ENCODE results near the gene AJM1.
A peak's percentile ranks its signal among the peaks of the same experiment; 100 is the strongest.
"Not testable (repeated sequence)": the region's sequence is repeated elsewhere in the genome, so short reads cannot be mapped to it uniquely, and the experiment has no call there.

AJM1 gene

DNA sequence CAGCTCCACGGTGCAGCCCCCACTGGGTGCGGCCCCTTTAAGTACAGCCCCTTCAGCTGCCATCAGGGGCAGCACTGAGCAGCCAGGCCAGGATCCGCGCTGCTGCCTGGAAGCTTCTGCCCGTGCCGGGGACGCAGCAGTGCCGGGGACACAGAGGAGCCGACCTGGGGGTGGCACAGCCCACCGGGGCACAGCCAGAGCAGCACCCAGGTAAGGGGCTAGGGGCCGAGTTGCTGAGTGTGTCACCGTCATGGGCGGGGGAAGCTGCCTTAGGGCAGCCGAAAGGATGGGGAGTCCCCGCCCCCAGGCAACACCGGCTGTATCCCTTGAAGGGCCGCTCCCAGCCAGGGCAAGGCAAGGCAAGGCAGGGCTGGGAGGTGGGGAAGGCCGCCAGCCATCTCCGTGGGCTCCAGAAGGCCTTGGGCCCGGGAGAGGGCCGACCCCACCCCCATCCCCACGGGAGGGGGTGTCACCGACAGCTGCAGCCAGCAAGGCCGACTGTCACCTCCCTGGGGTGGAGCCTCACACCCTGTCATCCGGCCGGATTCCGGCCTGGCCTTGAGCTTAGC, at the start of gene AJM1:
Gene AJM1 (plus strand): TSS at position 99 of the 569 bp plus-strand sequence. CDS start 1,937 bp downstream, outside the sequence.
- peak; percentile 33 for DNase-seq

DNA sequence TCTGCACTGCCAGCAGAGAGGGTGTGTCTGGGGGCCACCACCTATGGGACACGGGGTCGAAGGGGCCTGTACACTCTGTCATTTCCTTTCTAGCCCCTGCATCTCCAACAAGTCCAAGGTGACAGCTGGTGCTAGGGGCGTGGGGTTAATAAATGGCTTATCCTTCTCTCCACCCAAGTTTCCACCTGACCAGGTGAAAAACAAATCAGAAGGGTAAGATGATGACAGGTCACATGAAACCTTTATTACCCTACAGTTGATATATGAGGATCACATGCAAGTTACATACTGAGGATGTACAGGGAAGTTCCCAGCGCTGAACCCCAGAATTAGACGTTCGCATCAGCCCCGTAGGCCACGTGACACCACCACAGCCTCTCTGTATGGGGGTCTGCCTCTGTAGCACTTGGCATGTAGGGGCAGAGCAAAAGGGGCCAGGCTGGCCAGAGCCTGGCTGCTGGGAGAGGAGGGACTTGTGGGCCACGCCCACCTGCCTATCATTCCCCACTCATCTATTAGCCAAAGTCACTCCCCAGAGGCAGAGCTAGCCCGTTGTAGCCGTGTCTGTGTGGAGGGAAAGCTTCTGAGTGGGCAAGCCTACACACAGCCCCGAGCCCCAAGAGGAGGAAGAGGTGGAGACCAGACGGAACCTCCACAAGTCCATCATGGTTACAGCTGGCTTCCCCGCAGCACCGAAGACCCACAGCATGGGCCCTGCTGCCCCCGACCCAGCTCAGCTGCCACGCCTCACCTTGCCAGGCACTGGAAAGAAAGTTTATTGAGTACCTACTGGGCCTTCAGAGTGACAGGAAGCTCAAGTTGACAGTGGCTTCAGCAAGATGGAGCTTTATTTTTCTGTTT, 49.0 kb upstream of the AJM1 start:
- DNase-seq, result no peak

DNA sequence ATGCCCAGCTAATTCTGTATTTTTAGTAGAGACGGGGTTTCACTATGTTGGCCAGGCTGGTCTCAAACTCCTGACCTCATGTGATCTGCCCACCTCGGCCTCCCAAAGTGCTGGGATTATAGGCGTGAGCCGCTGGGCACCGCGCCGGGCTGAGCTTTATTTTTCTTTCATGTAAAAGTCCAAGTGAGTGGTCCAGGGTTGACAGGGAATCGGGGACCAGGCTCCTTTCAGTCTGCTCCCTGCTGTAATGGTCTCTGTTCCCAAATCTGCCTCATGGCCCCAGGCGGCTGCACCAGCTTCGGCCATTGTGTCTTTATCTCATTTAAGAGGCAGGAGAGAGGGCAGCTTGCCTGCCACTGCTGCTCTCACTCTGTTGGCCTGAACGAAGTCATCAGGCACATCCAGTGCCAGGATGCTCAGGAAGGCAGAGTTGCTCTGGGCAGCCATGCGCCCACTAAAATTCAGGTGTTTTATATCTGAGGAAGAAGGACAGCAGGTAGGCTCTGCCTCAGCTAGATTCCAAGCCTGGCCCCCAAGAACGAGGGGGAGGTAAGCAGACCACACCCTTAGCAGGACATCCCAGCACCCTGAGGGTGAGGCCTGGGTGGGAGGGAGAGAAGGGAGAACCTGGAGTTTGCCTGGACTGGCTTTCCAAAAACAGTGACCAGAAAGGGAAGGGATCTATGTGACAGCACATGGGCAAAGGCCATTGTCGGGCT, 47.8 kb upstream of the AJM1 start:
- DNase-seq, result no peak

DNA sequence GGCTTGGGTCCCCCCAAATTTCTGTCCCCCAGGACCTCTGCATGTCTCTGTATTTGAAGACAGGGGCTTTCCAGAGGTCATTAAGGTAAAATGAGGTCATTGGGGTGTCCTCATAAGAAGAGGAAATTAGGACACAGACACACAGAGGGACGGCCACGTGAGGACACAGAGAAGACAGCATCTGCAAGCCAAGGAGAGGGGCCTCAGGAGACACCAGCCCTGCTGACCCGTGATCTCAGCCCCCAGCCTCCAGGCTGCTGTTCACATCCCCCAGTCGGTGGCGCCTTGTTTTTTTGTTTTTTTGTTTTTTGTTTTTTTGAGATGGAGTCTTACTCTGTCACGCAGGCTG, 47.3 kb upstream of the AJM1 start:
- no peak for DNase-seq

DNA sequence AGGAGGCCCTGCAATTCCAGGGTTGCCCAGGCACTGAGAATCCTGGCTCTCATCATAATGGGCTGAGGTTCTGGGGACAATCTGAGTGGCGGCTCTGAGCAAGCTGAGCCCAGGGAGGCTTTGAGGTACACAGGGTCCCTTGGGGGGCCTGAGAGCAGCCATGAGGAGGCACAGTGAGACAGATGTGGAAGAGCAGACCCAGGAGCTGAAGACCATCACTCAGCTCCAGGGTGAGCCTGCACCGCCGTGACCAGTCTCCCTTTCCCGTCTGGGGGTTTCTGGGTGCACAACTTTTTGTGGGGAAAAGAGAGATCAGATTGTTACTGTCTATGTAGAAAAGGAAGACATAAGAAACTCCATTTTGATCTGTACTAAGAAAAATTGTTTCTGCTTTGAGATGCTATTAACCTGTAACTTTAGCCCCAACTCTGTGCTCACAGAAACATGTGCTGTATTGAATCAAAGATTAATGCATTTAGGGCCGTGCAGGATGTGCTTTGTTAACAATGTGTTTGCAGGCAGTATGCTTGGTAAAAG, 46.0 kb upstream of the AJM1 start, which contains the start of gene CCDC183:
Gene CCDC183 (plus strand): TSS at position 101 of the 537 bp plus-strand sequence. CDS start 60 bp downstream, at position 161.
- DNase-seq, result no peak

DNA sequence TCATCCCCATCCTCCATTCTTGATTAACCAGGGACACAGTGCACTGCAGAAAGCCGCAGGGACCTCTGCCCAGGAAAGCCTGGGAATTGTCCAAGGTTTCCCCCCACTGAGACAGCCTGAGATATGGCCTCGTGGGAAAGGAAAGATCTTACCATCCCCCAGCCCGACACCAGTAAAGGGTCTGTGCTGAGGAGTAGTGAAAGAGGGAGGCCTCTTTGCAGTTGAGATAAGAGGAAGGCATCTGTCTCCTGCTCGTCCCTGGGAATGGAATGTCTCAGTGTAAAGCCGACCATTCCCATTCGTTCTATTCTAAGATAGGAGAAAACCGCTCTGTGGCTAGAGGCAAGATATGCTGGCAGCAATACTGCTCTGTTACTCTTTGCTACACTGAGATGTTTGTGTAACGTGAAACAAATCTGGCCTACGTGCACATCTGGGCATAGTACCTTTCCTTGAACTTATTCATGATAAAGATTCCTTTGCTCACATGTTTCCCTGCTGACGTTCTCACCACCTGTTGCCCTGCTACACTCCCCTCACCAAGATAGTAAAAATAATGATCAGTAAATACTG, 45.4 kb upstream of the AJM1 start:
- not testable (repeated sequence) for DNase-seq

DNA sequence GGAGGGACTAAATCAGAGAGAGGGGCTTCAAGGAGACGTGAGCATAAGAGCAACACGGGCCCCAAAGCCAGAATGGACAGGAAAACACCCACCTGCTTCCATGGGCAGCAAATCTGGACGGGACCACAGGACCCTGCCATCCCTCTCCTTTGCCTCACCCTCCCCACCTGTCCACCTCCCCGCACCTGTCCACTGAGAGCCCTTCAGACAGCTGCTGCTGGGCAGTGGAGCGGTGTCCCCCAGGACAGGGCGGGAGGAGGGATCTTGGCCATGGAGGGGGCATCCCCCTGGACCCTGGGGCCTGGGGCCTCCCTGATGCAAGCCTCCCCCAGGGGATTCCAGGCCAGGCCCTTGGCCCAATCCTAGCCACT, 43.6 kb upstream of the AJM1 start:
- no peak for DNase-seq

DNA sequence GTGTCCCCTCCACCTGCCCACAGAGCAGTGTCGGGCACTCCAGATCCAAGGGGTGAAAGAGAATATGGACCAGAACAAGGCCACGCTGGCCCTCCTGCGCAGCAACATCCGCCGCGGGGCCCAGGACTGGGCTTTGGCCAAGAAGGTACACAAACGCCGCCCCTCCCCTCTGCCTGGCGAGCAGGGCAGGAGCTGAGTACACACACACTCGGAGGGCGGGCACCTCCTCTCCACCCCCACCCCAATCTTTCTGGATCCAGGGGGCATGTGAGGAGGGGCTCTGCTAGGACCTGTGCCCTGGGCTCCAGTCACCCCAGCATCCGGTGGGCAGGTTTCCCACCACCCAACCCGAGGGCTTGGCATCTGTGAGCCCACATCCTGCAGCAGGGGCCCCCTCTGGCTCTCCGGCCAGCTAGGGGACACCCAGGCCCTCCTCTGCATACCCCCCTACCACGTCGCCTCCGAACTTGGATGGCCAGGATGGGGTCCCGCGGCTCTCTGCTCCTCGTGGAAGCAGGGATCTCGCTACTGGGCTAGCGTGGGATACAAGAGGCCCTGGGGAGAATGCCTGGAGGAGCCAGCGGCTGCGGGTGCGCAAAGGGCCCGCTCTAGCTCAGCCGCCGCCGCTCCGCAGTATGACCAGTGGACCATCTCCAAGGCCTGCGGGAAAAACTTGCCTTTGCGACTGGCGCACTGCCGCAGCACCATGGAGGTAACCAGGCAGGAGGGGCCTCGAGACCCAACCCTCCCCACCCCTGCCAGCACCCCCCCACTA, 43.0 kb upstream of the AJM1 start:
- peak; percentile 50 for DNase-seq

DNA sequence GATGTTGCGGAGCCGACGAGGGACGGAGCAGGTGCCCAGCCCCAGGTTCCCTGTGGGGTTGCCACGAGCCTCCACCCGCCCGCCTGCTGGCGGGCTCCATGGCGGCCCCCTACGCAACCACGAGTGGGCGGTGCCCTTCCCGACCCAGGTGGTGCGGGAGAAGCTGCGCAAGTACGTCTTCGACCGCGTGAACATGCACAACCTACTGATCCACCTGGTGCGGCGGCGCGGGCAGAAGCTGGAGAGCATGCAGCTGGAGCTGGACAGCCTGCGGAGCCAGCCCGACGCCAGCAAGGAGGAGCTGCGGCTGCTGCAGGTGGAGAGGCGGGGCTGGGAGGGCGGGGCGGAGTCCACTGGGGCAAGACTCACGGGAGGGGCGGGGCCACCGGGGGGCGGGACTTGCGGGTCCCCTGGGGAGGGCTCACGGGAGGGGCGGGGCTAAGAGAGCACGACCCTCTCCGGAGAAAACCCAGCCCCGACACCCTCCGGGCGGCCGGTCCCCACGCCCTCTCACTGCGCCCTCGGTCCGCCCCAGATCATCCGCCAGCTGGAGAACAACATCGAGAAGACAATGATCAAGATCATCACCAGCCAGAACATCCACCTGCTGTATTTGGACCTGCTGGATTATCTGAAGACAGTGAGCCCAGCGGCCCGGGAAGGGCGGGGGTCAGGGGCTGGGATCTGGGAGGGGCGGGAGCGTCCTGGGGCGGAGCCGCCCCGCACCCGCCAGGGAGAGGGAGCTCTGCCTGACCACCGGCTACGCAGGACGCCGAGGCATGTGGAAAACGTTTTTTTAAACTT, 42.2 kb upstream of the AJM1 start:
- peak; percentile 62 for DNase-seq

DNA sequence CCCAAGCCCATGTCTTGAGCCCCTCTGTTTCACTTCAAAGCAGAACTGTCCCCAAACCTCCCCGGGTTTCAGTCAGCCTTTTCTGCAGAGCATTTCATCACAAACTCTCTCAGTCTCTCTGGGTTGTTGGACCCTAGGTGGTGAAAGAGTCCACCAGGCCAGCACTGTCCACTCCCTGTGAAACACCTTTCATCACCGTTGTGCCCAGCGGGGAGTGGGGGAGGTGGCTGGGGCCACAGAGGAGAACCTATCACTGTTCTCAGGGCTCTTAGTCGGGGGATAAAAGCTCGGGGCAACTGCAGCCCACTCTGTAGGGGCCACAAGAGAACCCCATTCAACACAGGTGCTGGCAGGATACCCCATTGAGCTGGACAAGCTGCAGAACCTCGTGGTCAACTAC, 40.0 kb upstream of the AJM1 start:
- no peak for DNase-seq

DNA sequence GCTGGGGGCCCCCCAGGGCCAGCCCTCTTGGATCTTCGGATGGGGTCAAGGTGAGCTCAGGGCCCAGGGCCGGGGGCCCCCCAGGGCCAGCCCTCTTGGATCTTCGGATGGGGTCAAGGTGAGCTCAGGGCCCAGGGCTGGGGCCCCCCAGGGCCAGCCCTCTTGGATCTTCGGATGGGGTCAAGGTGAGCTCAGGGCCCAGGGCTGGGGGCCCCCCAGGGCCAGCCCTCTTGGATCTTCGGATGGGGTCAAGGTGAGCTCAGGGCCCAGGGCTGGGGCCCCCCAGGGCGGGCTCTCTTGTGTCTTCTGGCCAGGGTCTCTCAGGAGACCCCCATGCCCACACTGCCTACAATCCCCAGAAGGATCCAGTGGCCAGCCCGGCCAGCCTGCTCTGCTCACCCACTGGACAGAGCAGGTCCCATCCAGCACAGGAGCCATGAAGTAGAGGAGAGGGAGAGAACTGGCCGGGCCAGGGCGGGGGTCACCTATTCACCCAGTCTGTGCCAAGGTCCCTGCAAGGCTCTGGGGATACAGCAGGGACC, 39.2 kb upstream of the AJM1 start:
- not testable (repeated sequence) for DNase-seq

DNA sequence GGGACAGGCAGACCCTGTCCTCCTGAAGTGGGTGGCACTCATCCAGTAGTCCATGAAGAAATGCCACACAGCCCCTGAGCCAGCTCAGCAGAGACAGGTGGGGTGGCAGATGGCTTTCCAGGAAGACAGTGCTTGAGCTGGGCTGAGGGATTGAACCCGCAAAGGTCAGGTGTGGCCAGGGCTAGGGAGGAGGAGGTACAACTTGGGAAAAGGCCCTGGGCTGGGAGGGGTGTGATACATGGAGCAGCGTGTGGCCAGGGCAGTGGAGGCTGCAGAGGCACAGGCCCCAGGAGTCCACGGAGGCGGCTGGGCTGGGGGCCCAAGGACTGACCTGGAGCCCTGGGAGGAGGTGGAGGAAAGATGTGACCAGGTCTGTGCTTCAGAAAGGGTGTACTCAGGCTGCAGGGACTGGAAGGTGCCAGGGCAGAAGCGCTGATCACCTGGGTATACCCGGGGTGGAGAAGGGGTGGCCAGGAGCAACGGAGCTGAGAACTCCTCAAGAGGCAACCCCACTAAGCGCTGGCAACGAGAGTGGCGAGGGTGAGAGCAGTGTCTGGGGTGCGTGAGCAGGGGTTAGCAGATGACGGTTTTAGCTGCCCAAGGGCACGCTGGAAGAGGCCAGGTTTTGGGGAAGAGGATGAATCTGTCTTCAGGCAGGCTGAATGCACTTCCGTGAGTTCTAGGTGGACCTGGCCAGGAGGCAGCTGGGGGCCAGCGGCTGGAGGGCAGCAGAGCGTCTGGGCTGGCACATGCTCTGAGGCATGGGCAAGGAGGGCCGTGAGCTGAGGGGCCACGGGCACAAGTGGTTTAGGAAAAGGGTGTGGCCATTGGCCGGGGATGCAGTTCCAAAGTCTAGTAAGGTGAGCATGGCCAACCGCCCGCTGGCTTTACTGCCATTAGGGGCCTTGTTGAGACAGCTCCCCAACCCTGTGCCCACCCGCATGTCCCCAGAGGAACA, 38.4 kb upstream of the AJM1 start:
- DNase-seq, result no peak

DNA sequence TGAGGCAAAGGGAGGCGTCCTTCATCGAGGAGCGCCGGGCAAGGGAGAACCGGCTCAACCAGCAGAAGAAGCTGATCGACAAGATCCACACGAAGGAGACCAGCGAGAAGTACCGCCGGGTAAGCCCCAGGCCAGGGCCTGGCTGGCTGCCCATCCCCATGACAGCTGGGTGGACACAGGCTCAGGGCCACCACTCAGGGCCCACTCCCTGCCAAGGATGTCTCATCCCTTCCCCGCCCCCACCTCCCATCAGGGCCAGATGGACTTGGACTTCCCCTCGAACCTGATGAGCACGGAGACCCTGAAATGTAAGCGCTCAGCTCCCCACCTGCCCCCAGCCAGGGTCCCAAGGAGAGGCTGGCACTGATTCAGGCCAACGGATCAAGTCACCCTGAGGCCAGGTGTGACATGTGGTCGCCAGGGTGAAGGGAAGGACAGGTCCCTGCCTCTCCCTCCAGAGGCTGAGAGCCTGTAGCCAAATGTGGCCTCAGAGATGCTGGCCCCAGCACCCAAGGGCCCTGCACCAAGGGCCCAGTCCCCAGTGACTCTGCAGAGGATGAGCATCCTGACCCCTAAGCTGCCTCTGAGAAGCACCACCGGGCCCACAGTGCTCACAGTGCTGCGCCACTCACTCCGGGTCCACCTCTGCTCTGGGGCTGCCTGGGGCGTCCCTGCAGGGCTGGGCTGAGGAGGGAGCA, 37.6 kb upstream of the AJM1 start:
- DNase-seq, result no peak

DNA sequence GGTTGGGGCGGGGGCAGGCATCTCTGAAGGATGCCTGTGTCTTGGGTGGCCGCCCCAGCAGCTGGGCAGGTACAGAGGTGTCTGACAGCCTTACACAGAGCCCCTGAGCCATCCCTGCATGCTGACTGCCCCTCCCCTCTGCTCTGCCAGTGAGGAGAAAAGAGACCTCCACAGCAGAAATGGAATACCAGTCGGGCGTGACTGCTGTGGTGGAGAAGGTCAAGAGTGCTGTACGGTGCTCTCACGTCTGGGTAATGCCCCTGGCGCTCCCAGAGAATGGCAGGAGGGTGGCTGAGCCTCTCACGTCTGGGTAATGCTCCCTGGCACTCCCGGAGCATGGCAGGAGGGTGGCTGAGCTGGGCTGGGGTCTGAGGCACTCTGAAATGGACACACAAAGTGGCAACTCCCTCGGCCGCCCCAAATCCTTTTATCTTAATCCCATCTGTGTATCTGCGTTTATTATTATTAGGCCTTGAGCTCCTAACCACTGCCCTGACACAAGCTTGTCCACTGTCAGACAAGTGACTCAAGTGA, 37.0 kb upstream of the AJM1 start:
- DNase-seq, result no peak

DNA sequence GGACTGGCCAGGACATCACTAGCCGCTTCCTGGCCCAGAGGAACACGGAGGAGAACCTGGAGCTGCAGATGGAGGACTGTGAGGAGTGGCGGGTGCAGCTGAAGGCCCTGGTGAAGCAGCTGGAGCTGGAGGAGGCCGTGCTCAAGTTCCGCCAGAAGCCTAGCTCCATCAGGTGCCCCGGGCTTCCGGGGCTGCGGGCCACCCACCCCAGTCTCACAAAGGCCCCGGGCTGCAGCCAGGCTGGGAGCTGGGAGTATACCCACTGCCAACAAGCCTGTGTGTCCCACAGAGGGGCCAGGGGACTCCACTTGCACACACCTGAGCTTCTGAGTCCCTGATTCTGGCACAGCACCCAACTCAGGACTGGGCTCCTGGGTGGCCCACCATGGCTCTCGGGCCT, 36.2 kb upstream of the AJM1 start:
- no peak for DNase-seq

DNA sequence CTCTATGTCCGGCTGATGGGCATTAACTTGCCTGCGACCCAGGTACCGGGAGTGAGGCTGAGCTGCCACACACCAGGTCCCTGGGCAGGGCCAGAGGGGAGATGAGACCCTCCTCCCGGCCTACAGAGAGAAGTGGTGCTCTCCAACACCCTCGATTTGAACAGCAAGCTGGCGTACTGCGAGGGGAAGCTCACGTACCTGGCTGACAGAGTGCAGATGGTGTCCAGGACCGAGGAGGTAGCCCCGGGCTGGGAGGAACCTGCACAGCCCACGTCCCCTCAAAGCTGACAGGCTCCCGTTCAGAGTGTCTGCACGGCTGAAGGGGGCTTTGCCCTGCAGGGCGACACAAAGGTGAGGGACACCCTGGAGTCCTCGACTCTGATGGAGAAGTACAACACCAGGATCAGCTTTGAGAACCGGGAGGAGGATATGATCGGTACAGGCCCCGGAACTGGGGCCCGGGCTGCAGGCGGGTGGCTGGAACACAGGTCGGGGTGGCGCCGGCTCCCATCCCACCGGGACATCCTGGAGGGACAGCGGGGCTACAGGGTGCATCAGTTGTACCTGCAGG, 35.6 kb upstream of the AJM1 start:
- no peak for DNase-seq

DNA sequence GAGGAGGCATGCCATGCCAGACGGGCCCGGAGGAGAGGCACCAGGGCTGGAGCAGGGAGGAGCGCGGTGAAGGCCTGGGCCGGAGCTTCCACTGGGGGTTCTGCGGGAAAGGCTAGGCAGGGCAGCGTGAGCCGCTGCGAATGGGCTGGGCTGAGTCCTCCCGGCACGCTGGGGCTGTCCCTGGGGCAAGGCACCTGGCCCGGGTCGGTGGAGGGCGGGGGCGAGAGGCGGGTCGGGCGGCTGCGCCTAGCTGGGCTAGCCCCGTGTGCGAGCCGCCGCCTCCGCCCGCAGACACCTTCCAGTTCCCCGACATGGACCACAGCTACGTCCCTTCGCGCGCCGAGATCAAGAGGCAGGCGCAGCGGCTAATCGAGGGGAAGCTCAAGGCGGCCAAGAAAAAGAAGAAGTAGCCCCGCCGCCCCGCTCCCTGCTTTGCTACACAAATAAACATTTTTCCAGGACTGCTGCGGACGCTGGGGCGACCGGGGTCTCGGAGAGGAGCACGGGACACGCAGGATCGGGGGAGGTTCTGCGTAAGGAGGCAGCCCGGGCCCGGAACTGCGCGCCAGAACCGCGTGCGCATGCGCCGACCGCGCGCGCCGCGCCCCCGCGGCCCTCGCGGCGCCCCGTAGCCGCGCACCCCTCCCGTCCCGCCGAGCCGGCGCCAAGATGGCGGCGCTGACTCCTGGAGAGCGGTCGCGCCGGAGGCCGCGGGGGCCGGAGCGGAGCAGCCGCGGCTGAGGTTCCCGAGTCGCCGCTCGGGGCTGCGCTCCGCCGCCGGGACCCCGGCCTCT, 34.8 kb upstream of the AJM1 start, which contains the start of gene RABL6:
Gene RABL6 (plus strand): TSS at position 668 of the 794 bp plus-strand sequence. CDS start 249 bp downstream, outside the sequence.
- peak; percentile 46 for DNase-seq

Data from NCI-H748 treated with DMSO at 0.1 percent for 48 hours (cell line).